KBM-7 (cell line): ENCODE measurements around the gene TMTC2.
A peak's percentile ranks its signal among the peaks of the same experiment; 100 is the strongest.
"Not testable (repeated sequence)": the region's sequence is repeated elsewhere in the genome, so short reads cannot be mapped to it uniquely, and the experiment has no call there.

Source experiments
- DNase-seq: peaks from one replicate; pipeline ENCODE4 v3.0.0-alpha.2; 2015
- in situ Hi-C: fragments of 300-500 bp; cut with MboI; formaldehyde crosslinking; loops from 2 replicates; pipeline ENCODE4 v1.14.3; 2020; ENCODE audit warnings: low sequenced_read_pairs, low pct_unique_long_range_greater_than_20kb, mixed read lengths

Gene TMTC2

GRCh38 chr12:82714427-82714826, 27.7 kb downstream of the TMTC2 start:
- no peak for DNase-seq
- in situ Hi-C loops: no loop called here

DNA sequence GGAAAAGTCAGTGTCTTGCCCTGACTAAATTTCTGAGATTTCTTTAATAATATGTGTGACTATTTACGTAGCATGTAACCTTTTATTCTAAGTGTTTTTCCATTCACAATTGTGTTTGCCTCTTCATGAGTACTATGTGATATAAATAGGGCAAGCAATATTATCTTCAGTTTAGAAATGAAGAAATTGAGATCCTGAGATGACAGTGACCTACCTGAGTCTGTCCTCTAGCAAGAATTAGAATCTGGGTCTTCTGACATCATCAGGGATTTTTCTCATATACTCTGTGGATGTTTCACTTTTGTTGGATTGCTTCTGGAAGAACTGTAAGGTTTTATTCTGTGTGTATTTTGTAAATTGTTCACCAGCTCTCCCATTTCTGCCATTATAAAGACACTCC, 35.0 kb downstream of the TMTC2 start:
- DNase-seq: no peak
- in situ Hi-C loops: no loop called here

DNA sequence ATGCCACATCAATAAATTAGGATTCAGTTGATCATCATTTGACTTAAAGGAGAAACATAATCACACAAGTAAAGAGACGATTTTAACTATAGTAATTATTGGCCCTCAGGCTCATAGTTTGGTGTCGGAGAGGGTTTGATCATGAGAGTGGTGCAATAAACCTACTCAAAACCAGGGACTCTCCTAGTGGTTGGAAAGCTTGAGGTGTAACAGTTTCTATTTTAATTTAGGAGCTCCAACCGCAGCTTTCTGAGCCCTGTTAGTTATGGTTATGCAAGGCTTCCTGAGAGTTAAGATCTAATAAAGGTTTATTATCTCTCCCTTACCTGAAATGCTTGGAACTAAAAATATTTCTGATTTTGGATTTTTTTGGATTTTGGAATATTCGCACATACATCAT, 36.4 kb downstream of the TMTC2 start:
- DNase-seq: no peak
- in situ Hi-C loops: no loop called here

DNA sequence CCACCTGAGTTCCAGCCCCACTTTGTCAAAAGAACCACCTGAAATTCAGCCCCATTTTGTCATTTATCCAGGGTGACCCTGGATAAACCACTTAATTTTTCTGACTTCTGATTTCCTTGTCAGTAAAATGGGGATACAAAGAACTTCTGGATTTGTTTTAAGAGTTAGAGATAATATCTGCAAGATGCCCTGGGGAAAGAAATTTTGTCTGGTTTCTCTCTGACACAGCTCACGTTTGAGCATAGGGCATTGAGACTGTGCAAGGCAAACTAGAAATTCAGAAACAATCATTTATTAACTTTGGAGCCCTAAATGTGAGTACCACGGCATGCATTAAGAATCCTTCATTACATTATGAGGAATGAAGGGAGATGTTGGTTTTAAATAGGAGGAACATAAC, 37.2 kb downstream of the TMTC2 start:
- DNase-seq: no peak
- in situ Hi-C loops: no loop called here

GRCh38 chr12:82725741-82726140, 39.0 kb downstream of the TMTC2 start:
- in situ Hi-C loops: no loop called here

DNA sequence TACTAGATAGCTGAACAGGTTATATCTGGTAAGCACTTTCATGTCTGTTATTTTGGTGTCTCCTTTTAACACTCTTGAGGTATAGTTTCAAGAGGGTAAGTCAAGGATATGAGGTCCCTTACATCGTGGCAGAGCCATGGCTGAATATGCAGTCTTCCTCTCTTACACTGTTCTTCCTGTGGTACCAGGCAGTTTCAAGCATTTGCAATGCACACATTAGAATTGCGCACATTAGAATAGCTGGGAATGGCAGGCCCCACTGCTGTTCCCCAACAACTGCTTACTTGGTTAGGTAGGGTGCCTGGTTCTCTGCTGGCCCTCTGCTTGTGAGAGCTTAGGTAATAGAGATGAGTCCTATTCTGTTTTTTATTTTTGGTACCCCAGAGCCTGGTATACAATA, 41.2 kb downstream of the TMTC2 start:
- DNase-seq: no peak
- in situ Hi-C loops: no loop called here

More at GRCh38 chr12:82725741-82726140, 39.0 kb downstream of the TMTC2 start:
- DNase-seq: no peak

DNA sequence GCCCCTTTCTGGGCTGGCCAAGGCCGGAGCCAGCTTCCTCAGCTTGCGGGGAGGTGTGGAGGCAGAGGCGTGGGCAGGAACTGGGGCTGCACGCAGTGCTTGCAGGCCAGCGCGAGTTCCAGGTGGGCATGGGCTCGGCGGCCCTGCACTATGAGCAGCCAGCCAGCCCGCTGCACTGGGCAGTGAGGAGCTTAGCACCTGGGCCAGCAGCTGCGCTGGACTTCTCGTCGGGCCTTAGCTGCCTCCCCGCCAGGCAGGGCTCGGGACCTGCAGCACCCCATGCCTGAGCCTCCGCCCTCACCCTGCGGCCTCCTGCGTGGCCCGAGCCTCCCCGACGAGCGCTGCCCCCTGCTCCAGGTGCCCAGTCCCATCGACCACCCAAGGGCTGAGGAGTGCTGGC, 42.0 kb downstream of the TMTC2 start:
- in situ Hi-C loops: no loop called here

DNA sequence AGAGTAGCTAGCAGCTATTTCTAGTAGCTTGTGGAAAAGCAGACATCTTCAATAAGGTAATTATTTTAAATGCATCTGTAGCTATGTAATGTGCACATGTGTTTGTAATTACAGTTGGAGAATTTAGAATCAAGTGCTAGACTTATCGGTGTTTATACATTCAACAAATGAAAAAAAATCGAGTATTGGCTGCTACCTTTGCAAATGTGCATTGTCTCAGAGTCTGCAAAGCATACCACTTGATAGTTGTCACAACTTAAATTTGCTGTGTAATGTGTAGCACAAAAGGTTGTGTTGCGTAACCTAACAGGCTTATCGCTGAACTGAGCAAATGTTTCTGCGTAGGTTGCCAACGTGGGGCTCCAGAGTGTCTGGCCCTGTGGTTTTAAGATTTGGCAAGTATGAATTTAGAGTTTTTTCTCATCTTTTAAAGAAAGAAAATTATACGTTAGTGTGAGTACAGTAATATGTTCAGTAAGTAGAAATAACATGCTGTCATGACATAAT, 44.3 kb downstream of the TMTC2 start:
- DNase-seq: no peak
- in situ Hi-C loops: no loop called here

More for the DNA sequence above, 42.0 kb downstream of the TMTC2 start:
- DNase-seq: no peak

- in situ Hi-C loops: no loop called here
- DNase-seq: peak; percentile 20
Measured at GRCh38 chr12:82740129-82741000, 53.7 kb downstream of the TMTC2 start.

DNA sequence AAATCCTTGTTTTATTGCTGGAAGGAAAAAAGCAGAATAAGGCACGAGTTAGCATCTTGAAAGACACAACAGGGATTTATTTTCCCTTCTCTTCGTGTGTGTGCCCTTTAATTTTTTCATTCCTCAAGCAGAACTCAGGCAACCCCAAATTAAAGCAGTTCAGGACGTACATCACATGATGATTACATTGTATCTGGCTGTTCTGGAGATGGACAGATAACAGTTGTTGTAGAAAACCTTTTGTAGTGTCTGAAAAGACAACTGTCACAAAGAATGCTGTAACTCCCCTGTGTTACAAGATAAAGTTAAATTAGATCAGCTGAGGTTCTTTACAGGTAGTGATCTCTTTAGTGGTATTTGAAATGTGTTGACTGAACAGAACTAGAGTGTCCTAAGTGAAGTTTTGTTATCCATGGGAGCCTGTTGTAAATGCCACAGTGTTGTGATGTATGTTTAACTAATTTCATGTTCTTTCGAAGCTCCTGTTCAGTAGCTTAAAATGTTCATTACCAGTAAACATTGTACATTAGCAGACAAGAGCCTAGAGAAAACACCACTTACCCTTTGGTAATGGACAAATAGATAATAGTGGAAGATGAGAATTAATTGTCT, 58.5 kb downstream of the TMTC2 start:
- in situ Hi-C loops: no loop called here
- no peak for DNase-seq

- DNase-seq: no peak
- in situ Hi-C loops: no loop called here
Measured at GRCh38 chr12:82745807-82746206, 59.1 kb downstream of the TMTC2 start.

DNA sequence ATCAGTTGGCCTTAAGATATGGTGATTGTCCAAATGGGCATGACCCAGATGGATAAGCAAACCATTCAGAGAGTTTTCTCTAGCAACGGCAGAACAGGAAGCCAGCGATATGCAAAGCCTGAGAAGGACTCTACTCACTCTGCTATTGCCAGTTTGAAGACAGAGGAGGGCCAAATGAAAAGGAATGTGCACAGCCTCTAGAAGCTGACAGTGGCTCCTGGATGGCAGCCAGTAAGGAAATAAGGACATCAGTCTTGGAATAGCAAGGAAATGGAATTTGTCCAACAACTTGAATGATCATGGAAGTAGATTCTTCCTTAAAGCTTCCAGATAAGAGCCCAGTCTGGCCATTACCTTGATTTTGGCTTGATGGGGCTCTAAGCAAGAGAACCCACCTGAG, 60.0 kb downstream of the TMTC2 start:
- in situ Hi-C loops: no loop called here
- no peak for DNase-seq

- DNase-seq: no peak
- in situ Hi-C loops: no loop called here
Measured at GRCh38 chr12:82749015-82749414, 62.3 kb downstream of the TMTC2 start.

DNA sequence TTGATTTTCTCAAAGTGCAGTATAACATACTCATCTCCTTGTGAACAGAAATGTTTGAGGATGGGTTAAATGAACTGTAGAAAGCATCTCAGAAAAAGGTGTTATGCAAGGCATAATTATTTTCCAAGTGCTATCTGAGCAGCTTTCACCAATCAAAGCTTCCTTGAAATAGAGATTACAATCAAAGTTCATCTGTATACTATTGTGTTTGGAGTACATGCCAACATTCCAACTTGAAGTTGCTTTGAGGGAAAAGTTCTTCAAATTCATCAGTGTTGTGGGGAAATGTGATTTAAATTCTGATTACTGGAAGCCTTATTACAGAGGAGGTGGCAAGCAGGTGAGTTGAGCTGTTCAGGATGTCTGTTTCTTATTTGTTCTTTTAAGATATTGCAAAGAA, 68.2 kb downstream of the TMTC2 start:
- DNase-seq: no peak
- in situ Hi-C loops: no loop called here

DNA sequence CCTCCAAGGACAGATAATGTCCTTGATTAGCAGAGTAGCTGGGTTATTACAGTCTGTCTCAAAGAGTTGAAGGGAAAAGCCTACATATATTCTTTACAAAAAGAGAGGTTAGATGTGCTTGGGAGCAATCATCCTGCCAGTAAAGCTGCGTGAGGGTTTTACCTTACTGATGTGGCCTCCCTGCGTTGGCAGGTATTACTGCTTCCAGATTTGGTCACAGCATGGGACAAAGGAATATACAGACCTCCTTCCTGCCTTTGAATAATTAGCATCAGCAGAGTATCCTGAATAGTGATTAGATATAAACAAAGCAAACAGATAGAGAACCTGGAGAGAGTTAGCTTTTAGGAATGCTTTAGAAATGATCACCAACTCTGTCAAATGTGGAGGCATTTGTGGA, 69.6 kb downstream of the TMTC2 start:
- in situ Hi-C loops: no loop called here
- DNase-seq: no peak

DNA sequence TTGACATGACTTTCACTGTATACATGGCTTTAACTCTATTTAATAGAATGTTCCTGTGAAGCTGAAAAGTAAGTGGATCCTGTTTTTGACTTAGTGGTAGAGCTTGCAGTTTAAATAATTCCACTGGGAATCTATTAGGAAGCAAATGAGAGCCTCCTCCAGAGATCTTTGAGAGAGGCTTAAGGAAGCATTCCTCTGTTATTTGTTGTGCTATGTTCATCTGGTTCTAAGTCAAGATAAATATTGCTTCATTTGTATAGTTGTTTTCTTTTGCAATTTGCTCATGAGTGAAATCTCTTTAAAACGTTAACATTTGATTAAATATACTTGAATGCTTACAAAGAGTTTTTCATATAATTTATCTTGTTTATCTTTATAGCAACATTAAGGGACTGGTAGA, 70.4 kb downstream of the TMTC2 start:
- no peak for DNase-seq
- in situ Hi-C loops: no loop called here

GRCh38 chr12:82757656-82758055, 71.0 kb downstream of the TMTC2 start:
- in situ Hi-C loops: no loop called here
- DNase-seq: no peak

GRCh38 chr12:82758749-82759330, 72.1 kb downstream of the TMTC2 start:
- in situ Hi-C loops: no loop called here
- DNase-seq: no peak

DNA sequence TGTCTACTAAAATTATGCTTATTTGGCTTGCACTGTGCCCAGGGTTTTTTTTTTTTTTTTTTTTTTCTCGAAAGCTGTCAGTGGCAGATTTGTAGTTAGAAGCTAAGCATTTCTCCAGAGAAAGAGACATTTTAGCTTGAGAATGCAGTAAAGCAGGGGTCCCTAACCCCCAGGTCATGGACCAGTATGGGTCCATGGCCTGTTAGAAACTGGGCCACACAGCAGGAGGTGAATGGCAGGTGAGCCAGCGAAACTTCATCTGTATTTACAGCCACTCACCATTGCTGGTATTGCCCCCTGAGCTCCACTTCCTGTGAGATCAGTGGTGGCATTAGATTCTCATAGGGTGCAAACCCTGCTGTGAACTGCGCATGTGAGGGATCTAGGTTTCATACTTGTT, 73.7 kb downstream of the TMTC2 start:
- DNase-seq: no peak
- in situ Hi-C loops: no loop called here

DNA sequence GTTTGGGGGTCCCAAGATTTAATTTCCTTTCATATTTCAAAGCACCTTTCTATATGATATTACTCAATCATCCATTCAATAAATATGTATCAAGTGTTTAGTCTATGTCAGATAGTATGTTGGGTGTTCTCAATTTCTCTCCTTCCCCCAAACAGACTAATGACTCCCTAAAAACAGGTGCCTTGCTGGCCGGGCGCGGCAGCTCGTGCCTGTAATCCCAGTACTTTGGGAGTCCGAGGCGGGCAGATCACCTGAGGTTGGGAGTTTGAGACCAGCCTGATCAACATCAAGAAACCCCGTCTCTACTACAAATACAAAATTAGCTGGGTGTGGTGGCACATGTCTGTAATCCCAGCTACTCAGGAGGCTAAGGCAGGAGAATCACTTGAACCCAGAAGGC, 78.5 kb downstream of the TMTC2 start:
- DNase-seq, in situ Hi-C loops: not testable (repeated sequence)
